Stimulated activated CD8-positive, alpha-beta memory T cell treated with anti-CD3 and anti-CD28 coated beads, Interleukin-12 subunit alpha, Interleukin-12 subunit beta, amount 100 ng/mL, for 24 hours (primary cell): ENCODE measurements around the gene LAMA4.

Experiments
- DNase-seq: peaks from one replicate; pipeline ENCODE4 v3.0.0-alpha.2; 2020; ENCODE audit errors: extremely low read depth

Gene LAMA4

DNA sequence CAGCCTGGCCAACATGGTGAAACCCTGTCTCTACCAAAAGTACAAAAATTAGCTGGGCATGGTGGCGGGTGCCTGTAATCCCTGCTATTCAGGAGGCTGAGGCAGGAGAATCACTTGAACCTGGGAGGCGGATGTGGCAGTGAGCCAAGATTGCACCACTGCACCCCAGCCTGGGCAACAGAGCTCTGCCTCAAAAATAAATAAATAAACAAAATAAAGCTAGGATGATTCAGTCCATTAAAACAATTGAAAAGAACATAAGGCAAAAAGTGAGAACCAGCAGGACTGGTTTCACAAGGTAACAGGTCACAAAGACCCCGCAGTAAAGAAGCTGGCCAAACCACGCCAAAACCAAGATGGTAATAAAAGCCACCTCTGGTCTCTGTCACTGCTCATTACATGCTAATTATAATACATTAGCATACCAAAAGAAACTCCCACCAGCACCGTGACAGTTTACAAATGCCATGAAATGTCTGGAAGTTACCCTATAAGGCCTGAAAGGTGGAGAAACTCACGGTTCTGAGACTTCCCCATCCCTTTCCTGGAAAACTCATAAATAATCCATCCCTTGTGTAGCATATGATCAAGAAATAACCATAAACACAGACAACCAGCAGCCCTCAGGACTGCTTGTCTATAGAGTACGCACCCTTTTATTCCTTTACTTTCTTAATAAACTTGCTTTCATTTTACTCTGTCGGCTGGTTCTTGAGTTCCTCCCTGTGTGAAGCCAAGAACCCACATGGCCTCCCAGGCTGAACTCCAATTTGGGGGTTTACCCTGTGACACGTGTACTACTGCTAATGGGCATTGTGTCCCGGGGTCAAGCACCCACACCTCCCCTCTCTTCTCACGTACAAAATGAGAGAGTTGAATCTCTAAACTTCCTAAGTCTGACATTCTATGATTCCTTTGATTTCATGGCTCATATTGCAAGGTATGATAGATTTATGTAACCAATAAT lies 10.2 kb downstream of the LAMA4 start:
- DNase-seq, result no peak

GRCh38 chr6:112241820-112242429 lies 12.4 kb downstream of the LAMA4 start:
- no peak for DNase-seq

DNA sequence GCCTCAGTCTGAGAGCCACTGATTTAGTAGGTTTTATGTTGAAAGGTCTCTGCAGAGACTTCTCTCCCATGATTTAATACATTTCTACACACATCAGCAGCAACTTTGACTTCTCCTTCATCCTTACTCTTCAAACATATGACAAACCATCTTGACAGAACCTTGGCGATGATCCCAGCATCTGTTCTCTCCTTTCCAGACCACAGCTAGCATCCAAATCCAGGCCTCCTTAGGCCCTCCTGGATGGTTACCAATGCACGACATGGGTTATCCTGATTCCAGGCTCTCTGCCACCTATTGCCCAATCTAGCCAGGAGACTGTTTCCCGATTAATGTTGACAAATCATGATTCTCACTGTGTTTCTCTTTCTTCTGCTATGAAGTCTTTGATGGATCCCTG lies 16.8 kb downstream of the LAMA4 start:
- no peak for DNase-seq

DNA sequence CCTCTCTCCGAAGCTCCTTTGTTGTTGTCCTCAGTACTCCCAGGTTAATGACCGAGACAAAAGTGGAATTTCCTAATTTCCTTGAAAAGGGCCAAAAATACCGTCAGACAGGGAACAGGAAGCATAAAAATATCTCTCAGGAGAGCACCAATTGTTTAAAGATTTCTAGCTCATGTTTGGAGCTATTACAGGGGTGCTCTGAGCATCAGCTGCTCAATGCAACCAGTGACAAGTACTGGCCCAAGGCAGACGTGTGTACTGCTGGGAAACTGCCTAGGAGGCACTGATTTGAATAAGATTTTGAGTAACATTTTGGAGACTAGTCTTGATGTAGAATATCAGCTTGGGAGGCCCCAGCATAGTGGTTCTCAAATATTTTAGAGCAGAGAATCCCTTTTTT lies 17.3 kb downstream of the LAMA4 start:
- DNase-seq, result no peak

- DNase-seq, result no peak
These were observed 18.4 kb downstream of the LAMA4 start for GRCh38 chr6:112235956-112236355.

GRCh38 chr6:112234601-112235000 lies 19.8 kb downstream of the LAMA4 start:
- DNase-seq, result no peak

GRCh38 chr6:112233847-112234246 lies 20.5 kb downstream of the LAMA4 start:
- DNase-seq, result no peak

- no peak for DNase-seq
These were observed 21.5 kb downstream of the LAMA4 start for GRCh38 chr6:112232845-112233256.

DNA sequence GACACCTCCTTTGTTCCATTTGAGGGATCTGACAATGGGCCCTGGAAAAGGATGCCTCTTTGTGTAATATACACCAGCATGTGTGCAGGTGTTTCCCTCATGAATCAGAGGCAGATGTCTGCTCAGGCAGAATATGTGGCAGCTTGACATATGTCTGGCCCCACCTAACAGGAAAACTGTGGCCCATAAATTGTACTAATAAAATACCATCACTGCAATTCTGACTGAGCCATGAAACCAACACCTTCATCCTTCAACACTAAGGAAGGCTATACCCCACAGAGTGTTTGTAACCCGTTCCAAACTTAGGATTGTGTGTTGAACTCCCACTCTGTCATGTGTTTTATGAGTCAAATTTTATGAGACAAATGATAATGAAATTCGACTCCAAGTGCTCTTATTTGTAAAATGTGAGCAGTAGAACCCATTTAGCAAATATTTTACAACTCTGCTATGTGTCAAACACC lies 22.7 kb downstream of the LAMA4 start:
- DNase-seq, result no peak

GRCh38 chr6:112231164-112231563 lies 23.2 kb downstream of the LAMA4 start:
- no peak for DNase-seq

- DNase-seq, result no peak
These were observed 25.7 kb downstream of the LAMA4 start for GRCh38 chr6:112228480-112229332.

DNA sequence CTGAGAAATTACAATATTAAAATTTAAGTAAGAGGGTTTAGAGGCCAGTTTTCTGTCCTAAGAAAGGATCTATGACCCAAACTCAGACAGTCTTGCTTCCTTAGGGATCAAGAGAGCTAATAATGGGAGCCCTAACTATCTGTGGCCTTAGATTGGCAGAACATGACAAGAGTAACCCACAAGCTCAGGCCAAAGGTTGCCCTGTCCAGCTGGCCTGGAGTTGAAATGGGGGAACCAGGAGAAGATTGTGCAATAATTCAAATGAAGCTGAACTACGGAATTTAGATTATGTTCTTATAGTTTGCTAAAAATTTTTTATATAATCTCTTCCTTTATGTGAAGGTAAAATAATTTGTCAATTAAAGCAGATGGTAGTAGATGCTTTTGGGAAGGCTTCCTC lies 26.4 kb downstream of the LAMA4 start:
- no peak for DNase-seq

- no peak for DNase-seq
These were observed 27.0 kb downstream of the LAMA4 start for GRCh38 chr6:112227411-112227810.

DNA sequence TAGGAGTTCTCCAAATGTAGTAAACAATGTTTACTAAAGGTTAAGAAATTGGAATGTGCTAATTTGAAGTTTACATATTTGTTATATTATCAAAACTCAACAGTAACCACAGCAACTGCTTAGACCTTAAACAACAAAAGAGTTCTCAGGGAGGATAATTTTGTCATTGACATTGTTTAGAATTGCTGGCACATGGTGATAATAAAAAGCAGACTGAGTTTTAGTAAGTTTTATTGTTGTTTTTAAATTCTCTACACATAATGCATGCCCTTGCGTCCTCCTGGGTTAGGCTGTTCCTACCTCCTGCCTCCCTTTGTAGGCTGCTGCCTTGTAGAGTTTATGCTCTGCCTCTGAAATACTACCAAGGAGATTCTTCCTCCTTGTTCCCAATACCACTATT lies 28.7 kb downstream of the LAMA4 start:
- DNase-seq, result no peak

GRCh38 chr6:112224088-112224487 lies 30.3 kb downstream of the LAMA4 start:
- DNase-seq, result no peak

DNA sequence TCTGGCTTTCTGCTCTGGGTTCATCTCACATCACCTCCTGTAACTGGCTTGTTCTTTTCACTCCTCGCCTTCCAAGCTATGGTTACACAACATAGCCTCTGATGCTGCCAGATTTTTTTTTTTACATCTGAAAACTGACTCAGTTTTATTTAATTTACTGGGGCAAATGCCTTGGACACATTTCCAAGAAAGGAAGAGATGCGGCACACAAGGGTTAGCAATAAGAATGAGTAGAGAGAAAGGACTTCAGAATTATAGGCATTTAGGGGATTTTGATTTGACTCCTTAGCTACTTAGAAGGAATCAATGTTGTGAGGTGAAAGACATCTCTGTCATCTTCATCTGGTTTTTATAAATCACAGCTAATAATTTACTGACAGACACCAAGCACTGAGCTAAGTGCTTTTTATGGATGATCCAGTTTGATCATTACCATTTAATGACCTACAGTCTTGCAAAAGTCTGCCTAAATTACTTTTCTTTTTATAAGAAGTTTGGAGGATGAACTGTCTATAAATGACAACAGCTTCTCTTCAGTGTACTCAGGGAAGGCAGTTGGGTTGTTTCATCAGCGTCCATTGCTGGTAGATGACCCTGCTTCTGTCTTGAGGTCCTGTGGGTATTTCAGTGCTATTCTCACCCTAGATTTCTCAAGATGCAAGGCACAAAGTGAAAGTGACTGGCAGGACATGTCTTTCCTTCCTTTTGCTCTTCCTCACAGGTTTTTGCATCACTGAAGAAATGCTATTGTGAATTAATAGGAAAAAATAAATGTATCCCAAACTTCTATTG lies 31.1 kb downstream of the LAMA4 start:
- DNase-seq, result no peak

DNA sequence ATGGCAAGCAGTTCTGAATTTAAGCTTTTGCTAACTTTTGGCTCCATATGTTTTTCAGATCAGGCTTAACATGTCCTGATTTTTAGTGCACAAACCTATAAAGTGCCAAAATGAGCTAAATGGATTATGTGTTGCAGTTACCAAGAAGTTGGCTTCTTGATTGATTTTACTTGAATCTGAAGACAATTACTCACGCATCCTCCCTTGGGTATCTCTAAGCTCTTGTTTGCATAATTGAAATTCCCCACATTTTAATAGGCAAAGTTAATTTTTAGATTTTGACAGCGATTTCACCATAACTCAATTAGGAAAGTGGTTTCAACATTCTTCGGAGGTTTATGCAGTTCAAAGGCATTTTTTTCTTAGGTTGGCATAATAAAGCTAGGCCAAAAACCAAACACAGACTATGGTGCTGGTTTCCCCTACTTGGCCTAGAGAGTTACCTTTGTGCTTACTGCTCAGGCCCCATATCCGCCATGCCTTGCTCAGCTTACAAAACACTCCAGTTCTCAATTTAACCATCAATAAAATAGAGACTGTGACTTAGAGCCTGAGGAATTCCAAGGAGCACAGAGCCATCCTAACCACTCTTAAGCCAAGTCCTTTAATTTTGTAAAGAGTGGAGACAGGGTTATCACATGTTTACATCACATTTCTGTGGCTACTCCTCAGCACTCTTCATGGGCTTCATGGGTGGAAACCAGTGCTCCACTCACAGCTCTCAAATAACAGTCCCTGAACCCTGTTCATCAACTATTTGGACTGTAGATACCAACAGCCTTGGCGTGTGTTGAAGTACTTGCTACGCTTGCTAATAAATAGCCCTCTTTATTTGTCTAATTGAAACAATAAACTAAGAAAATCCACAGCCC lies 32.1 kb downstream of the LAMA4 start:
- DNase-seq, result no peak

- no peak for DNase-seq
These were observed 32.8 kb downstream of the LAMA4 start for GRCh38 chr6:112221561-112221960.

- no peak for DNase-seq
These were observed 35.8 kb downstream of the LAMA4 start for GRCh38 chr6:112218563-112218962.
